Muscle layer of duodenum (tissue), 2 donors: Measurements from ENCODE around the gene SNRPD2.
"Not testable (repeated sequence)": the region's sequence is repeated elsewhere in the genome, so short reads cannot be mapped to it uniquely, and the experiment has no call there.

ENCODE experiments used
- H3K27ac ChIP-seq: one replicate; pipeline ENCODE4 v1.7.0; 2013; ENCODE audit warnings: mild to moderate bottlenecking, low read length
- H3K27me3 ChIP-seq: one replicate; pipeline ENCODE4 v1.7.0; 2013; ENCODE audit warnings: low read depth, mild to moderate bottlenecking, control low read depth, low read length
- H3K36me3 ChIP-seq, 2 donors: one replicate each; pipeline ENCODE4 v1.7.0; 2013; ENCODE audit warnings: low read length in 2 of 2, control low read depth in 1 of 2, mild to moderate bottlenecking in 1 of 2; ENCODE audit not compliant: insufficient read depth in 2 of 2, control insufficient read depth in 1 of 2
- H3K4me1 ChIP-seq, 2 donors: one replicate each; pipeline ENCODE4 v1.7.0; 2013; ENCODE audit warnings: low read length in 2 of 2, mild to moderate bottlenecking in 2 of 2, control low read depth in 1 of 2, moderate library complexity in 1 of 2; ENCODE audit not compliant: insufficient read depth in 2 of 2, control insufficient read depth in 1 of 2
- H3K4me3 ChIP-seq, 2 donors: one replicate each; pipeline ENCODE4 v1.7.0; 2013; ENCODE audit warnings: low read length in 2 of 2, low read depth in 1 of 2, mild to moderate bottlenecking in 1 of 2
- H3K9me3 ChIP-seq, 2 donors: one replicate each; pipeline ENCODE4 v1.7.0; 2013; ENCODE audit warnings: low read length in 2 of 2, control low read depth in 1 of 2, mild to moderate bottlenecking in 1 of 2; ENCODE audit not compliant: control insufficient read depth in 1 of 2
- donor health status: healthy.

The SNRPD2 gene

DNA sequence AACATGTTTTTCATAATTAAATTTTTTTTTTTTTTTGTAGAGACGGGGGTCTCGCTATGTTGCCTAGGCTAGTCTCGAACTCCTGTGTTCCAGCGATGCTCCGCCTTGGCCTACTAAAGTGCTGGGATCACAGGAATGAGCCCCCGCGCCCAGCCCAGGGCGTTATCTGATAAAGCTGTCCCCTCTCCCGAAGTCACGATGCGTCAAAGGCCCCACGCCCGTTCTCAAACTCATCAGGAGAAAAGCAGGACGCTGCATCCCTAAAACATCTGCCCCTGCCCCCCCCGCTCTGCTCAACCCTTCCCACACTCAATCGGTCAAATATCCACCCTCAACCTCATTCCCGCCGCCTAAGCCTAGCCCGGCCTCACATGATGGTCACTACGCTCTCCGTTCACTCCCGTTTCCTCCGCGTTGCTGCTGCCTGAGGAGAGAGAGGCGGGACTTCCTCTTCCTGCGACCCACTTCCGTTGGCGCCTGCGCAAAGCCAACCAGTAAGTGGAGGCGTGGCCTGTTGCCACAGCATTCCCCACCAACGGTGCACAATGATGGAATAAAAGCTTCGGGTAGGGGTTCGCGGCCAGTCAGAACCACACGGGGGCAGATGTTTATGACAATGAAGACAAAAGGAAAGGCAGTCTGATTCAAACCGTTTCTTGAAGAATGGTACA is at the start of gene SNRPD2:
TSS of gene SNRPD2 (minus strand) at position 438 of the 671 bp plus-strand sequence. CDS start at position 373, 65 bp downstream.
- peaks cover 16 to 35% of the 10 kb centered on the region in 2 donors for H3K36me3 ChIP-seq
- H3K4me1 ChIP-seq: peaks cover 0 to 8% of the 10 kb centered on the region in 2 donors
- H3K27me3 ChIP-seq: no peaks in the 10 kb centered on the region
- peak within 1 kb of the TSS; percentile 83 to 89 for H3K4me3 ChIP-seq
- peak within 1 kb of the TSS; percentile 91 for H3K27ac ChIP-seq
- H3K9me3 ChIP-seq: no peaks in the 10 kb centered on the region

GRCh38 chr19:45739498-45740439 is 48.0 kb upstream of the SNRPD2 start:
- no peaks in the 10 kb centered on the region for H3K4me1 ChIP-seq
- no peaks in the 10 kb centered on the region for H3K9me3 ChIP-seq
- no peak overlapping the region for H3K27ac ChIP-seq

DNA sequence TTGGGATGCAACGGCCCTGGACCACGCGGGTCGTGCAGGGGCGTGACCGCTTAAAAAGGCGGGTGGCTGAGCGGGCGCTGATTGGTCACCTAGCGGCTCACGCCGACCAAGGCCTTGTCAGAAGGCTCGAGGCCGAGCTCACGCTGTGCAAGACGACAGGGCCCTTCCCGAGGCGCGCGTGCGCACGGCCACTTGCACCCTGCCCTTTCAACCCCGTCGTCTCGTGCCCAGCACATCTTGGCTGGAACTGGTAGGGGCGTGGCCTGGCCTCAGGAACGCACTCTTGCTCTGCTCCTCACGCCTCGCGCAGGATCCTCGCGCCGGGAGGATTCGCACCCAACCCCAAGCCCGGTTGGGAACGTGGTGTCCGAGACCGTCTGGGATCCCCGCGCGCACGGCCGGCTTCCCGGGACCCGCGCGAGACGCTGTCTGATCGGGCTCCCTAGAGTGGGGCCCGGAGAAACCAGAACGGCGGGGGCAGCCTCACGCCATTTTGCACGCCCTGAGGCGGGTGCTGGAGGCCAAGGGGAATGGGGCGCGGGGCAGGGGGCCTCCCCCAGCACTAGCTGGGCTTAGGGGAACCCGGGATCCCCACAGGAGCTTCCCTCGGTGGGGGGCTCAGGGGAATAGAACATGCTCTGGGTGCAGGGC is 41.5 kb upstream of the SNRPD2 start, which contains the start of gene MEIOSIN:
TSS of gene MEIOSIN (plus strand) at position 280 of the 651 bp plus-strand sequence. CDS start 1,938 bp downstream, outside the sequence.
- H3K4me3 ChIP-seq: no peak within 1 kb of the TSS
- no peak within 1 kb of the TSS for H3K27ac ChIP-seq
- peaks cover 7 to 9% of the 10 kb centered on the region in 2 donors for H3K4me1 ChIP-seq
- H3K27me3 ChIP-seq: no peaks in the 10 kb centered on the region
- H3K9me3 ChIP-seq: no peaks in the 10 kb centered on the region
- H3K36me3 ChIP-seq: no peaks in the 10 kb centered on the region

More at GRCh38 chr19:45739498-45740439, 48.0 kb upstream of the SNRPD2 start:
- H3K27me3 ChIP-seq: no peaks in the 10 kb centered on the region
- no peaks in the 10 kb centered on the region for H3K36me3 ChIP-seq
- no peak overlapping the region for H3K4me3 ChIP-seq

DNA sequence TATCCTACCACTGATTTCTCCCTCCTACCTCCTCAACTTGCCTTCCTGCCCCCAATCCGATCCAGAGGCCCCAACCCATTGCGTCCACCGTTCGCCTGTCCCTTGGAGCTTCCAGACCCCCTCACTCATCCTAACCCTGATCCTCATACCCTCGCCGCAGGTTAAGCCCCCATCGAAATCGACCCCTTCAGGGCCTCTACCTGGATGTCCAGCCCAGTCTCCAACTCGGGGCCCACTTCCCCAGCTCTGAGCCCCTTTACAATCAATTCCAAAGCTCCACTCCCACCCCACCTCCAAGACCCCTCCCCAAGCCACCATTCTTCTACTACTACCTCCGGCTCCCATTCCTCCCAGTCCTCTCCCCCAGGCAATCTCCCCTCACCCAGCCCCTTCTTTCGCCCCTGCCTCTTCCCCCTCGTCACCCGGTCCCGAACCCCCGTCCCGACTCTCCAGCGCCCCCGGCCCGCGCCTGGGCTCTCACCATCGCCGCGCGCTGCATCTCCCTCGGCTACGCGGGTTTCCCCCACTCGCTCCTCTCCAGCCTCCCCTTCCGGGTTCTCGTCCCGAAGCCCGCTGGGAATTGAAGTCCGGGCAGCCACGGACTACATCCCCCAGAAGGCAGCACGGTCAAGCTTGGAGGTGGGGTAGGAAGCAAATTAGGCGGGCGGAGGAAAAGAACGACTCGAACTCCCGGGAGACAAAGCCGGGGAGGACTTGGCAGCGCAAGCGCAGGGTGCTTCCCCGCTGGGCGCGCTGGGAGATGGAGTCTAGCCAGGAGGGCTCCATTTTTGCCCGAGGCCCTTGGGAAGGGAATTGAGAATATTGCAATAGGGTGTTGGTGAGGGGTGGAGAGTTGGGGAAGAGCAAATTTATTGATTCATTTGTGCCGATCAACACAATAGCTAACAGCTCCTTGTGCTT is 38.9 kb upstream of the SNRPD2 start, which contains the start of gene FBXO46:
TSS of gene FBXO46 (minus strand) at position 529 of the 921 bp plus-strand sequence. CDS start 17,401 bp downstream, outside the sequence.
- H3K27ac ChIP-seq: peak within 1 kb of the TSS; percentile 75
- H3K9me3 ChIP-seq: no peaks in the 10 kb centered on the region
- peaks cover 7 to 13% of the 10 kb centered on the region in 2 donors for H3K4me1 ChIP-seq
- H3K27me3 ChIP-seq: no peaks in the 10 kb centered on the region
- H3K36me3 ChIP-seq: no peaks in the 10 kb centered on the region
- H3K4me3 ChIP-seq: peak within 1 kb of the TSS; percentile 91 to 93

- Histone ChIP-seq H3K27me3 (no peaks in the 10 kb centered on the region), H3K27ac (peak overlapping the region; percentile 75), H3K4me3 (peak overlapping the region; percentile 91 to 93), H3K9me3 (no peaks in the 10 kb centered on the region), H3K4me1 (peaks cover 7 to 13% of the 10 kb centered on the region in 2 donors), H3K36me3 (no peaks in the 10 kb centered on the region)
Measured at GRCh38 chr19:45729800-45730290, 38.1 kb upstream of the SNRPD2 start.

DNA sequence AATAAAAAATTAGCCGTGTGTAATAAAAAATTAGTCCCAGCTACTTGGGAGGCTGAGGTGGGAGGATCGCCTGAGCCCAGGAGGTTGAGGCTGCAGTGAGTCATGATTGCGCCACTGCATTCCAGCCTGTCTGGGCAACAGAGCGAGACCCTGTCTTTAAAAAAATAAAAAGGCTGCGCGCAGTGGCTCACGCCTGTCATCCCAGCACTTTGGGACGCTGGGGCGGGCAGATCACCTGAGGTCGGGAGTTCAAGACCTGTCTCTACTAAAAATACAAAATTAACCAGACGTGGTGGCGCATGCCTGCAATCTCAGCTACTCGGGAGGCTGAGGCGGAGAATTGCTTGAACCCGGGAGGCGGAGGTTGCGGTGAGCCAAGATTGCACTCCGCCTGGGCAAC is 36.9 kb upstream of the SNRPD2 start:
- not testable (repeated sequence) for H3K4me3 ChIP-seq, H3K36me3 ChIP-seq, H3K9me3 ChIP-seq, H3K27ac ChIP-seq, H3K27me3 ChIP-seq
- peaks cover 7 to 13% of the 10 kb centered on the region in 2 donors for H3K4me1 ChIP-seq

- not testable (repeated sequence) for H3K27me3 ChIP-seq, H3K9me3 ChIP-seq, H3K4me3 ChIP-seq, H3K36me3 ChIP-seq, H3K27ac ChIP-seq
- peaks cover 14 to 19% of the 10 kb centered on the region in 2 donors for H3K4me1 ChIP-seq
Measured at GRCh38 chr19:45720065-45720464, 28.3 kb upstream of the SNRPD2 start.

DNA sequence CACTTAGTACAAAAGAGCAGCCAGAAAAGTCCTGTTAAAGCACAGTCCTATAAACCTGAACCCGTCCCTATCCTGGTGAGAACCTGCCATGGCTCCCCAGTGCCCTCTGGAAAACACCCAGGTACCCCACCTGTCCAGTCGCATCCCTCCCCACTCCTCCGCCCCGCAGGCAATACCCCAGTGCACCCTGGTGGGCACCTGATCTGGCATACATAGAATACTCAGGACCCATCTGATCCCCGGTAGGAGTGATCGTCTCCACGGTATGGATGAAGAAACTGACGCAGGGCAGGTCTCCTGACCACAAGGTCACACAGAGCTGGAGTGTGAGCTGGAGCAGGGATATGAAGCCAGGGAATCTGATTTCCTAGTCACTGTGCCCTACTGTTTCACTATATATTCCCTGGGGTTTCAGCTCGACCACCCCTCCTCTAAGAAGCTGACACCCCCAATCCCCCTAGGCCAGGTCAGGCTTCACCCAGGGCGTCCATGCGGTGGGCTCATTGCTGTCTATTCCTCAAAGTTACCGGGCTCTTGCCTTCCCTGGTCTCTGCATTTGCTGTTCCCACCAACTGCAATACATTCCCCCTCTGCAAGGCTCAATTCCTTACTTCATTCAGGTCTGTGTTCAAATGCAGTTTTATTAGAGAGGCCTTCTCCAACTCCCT is 26.4 kb upstream of the SNRPD2 start:
- Histone ChIP-seq H3K27me3 (no peaks in the 10 kb centered on the region), H3K4me3 (peak overlapping the region; percentile 59 to 75), H3K27ac (peak overlapping the region; percentile 99), H3K36me3 (peaks cover 0 to 6% of the 10 kb centered on the region in 2 donors), H3K9me3 (no peaks in the 10 kb centered on the region), H3K4me1 (peaks cover 14 to 19% of the 10 kb centered on the region in 2 donors)

- peak overlapping the region; percentile 99 for H3K27ac ChIP-seq
- no peaks in the 10 kb centered on the region for H3K9me3 ChIP-seq
- H3K36me3 ChIP-seq: peaks cover 0 to 13% of the 10 kb centered on the region in 2 donors
- H3K4me3 ChIP-seq: peak overlapping the region; percentile 75 to 79
- no peaks in the 10 kb centered on the region for H3K27me3 ChIP-seq
- H3K4me1 ChIP-seq: peaks cover 14 to 19% of the 10 kb centered on the region in 2 donors
Measured at GRCh38 chr19:45717131-45717982, 25.6 kb upstream of the SNRPD2 start.
